HCT116 (cell line): Measurements from ENCODE around the gene PGBD1. TPM values are rescaled to one million over a fixed set of nuclear protein-coding genes. Genes with fewer than 3 reads are reported as not detected.

Source experiments
- ATAC-seq: fragments of 200-7000 bp; cut with Tn5 transposase; 2 replicates; pipeline ENCODE4 v1.9.1; 2020; ENCODE audit warnings: mild to moderate bottlenecking, moderate library complexity
- BruUV-seq: library from RNA; stranded (reverse); fragments of 400-500 nt; replicated peaks from 2 replicates; lab custom pipeline; 2021; lab: Mats Ljungman, UMichigan
- CTCF ChIA-PET: fragments of 300-600 bp; sonication (Branson Sonifier 250); formaldehyde crosslinking; loops from one replicate; lab custom pipeline; 2021; ENCODE audit warnings: antibody characterized with exemption; lab: Charles Lee
- POLR2A ChIA-PET: fragments of 300-600, 350-600 bp; sonication (Branson Sonifier 250); formaldehyde crosslinking; loops from one replicate; lab custom pipeline; 2021; ENCODE audit warnings: antibody characterized with exemption; lab: Charles Lee
- RAD21 ChIA-PET, 2 experiments: fragments of 300-600 bp; sonication (Branson Sonifier 250); formaldehyde crosslinking; loops; one replicate each; lab custom pipeline; 2023; ENCODE audit warnings: low total read pairs in 2 of 2; ENCODE audit not compliant: uncharacterized antibody in 2 of 2, unreplicated experiment in 2 of 2, low non-redundant PET in 1 of 2; lab: Charles Lee
- DNase-seq: peaks from one replicate; pipeline ENCODE4 v3.0.0-alpha.2; 2010; ENCODE audit warnings: low read depth, low spot score
- H2AFZ ChIP-seq: fragments of 200-600 bp; shearing (Covaris generic), sonication (generic); 2 replicates; pipeline ENCODE4 v1.6.1; 2017; ENCODE audit warnings: low read depth, mixed run types, mixed read lengths, antibody characterized with exemption, low read length; ENCODE audit not compliant: poor library complexity, severe bottlenecking
- H3K27ac ChIP-seq: 2 replicates; pipeline ENCODE4 v1.5.1; 2012; ENCODE audit warnings: low read depth, low read length
- H3K27me3 ChIP-seq: fragments of 200-600 bp; sonication (generic); 2 replicates; pipeline ENCODE4 v1.6.1; 2016; ENCODE audit warnings: mixed run types, low read length, mixed read lengths; ENCODE audit not compliant: insufficient read depth
- H3K36me3 ChIP-seq, 2 experiments: fragments of 200-500 bp in 1 of 2; fragments of 200-600 bp in 1 of 2; sonication (Bioruptor generic) in 1 of 2; sonication (generic) in 1 of 2; 2 replicates each; pipeline versions ENCODE4 v1.5.1 to v1.6.1; 2014 to 2016; ENCODE audit warnings: low read length in 2 of 2, inconsistent platforms in 1 of 2, mixed read lengths in 1 of 2, mixed run types in 1 of 2; ENCODE audit not compliant: insufficient read depth in 2 of 2, control insufficient read depth in 1 of 2
- H3K4me1 ChIP-seq, 2 experiments: fragments of 200-600 bp in 1 of 2; sonication (generic) in 1 of 2; 2 replicates each; pipeline versions ENCODE4 v1.5.1 to v1.6.1; 2012 to 2017; ENCODE audit warnings: low read length in 2 of 2, inconsistent platforms in 1 of 2, mild to moderate bottlenecking in 1 of 2, mixed read lengths in 1 of 2, mixed run types in 1 of 2, moderate library complexity in 1 of 2; ENCODE audit not compliant: insufficient read depth in 2 of 2, control insufficient read depth in 1 of 2
- H3K4me2 ChIP-seq: fragments of 200-600 bp; sonication (generic); 2 replicates; pipeline ENCODE4 v1.6.1; 2017; ENCODE audit warnings: mixed run types, low read length, mixed read lengths
- H3K4me3 ChIP-seq, 2 experiments: fragments of 200-600 bp in 1 of 2; sonication (generic) in 1 of 2; replicated peaks in 1 of 2; 2 replicates each; pipeline ENCODE4 v1.5.1; 2011 to 2016; ENCODE audit warnings: low read length in 2 of 2, control low read depth in 1 of 2, low read depth in 1 of 2, mild to moderate bottlenecking in 1 of 2, mixed read lengths in 1 of 2, mixed run types in 1 of 2
- H3K79me2 ChIP-seq: fragments of 200-600 bp; sonication (generic); 2 replicates; pipeline ENCODE4 v1.6.1; 2017; ENCODE audit warnings: mild to moderate bottlenecking, mixed run types, low read length, moderate library complexity, mixed read lengths; ENCODE audit not compliant: insufficient read depth
- H3K9ac ChIP-seq: fragments of 200-600 bp; sonication (generic); 2 replicates; pipeline ENCODE4 v1.6.1; 2016; ENCODE audit warnings: low read length, mixed read lengths
- H3K9me2 ChIP-seq: fragments of 200-600 bp; sonication (generic), shearing (Covaris generic); 2 replicates; pipeline ENCODE4 v1.6.1; 2017; ENCODE audit warnings: mixed run types, mild to moderate bottlenecking, moderate library complexity; ENCODE audit not compliant: insufficient read depth
- H3K9me3 ChIP-seq, 2 experiments: fragments of 200-500 bp in 1 of 2; fragments of 200-600 bp in 1 of 2; sonication (Bioruptor generic) in 1 of 2; sonication (generic) in 1 of 2; 2 replicates each; pipeline ENCODE4 v1.6.1; 2014 to 2017; ENCODE audit warnings: low read length in 2 of 2, mixed read lengths in 2 of 2, inconsistent platforms in 1 of 2, low read depth in 1 of 2, mild to moderate bottlenecking in 1 of 2, mixed run types in 1 of 2, moderate library complexity in 1 of 2; ENCODE audit not compliant: control insufficient read depth in 1 of 2, insufficient read depth in 1 of 2
- H4K20me1 ChIP-seq: fragments of 200-600 bp; sonication (generic), shearing (Covaris generic); 2 replicates; pipeline ENCODE4 v1.6.1; 2017; ENCODE audit warnings: mixed run types, mild to moderate bottlenecking, moderate library complexity; ENCODE audit not compliant: insufficient read depth
- ATF3 ChIP-seq: IDR thresholded peaks from 2 replicates; pipeline ENCODE4 v1.6.1; 2012
- CBX3 ChIP-seq: IDR thresholded peaks from 2 replicates; pipeline ENCODE4 v1.6.1; 2012; ENCODE audit warnings: low read depth
- CEBPB ChIP-seq: IDR thresholded peaks from 2 replicates; pipeline ENCODE4 v1.6.1; 2012; ENCODE audit warnings: low read depth
- EGR1 ChIP-seq: IDR thresholded peaks from 2 replicates; pipeline ENCODE4 v1.6.1; 2012; ENCODE audit warnings: low read depth
- ELF1 ChIP-seq: IDR thresholded peaks from 2 replicates; pipeline ENCODE4 v1.6.1; 2012; ENCODE audit warnings: low read depth, borderline replicate concordance
- EZH2 ChIP-seq: fragments of 200-600 bp; sonication (generic); IDR thresholded peaks from 2 replicates; pipeline ENCODE4 v1.6.1; 2017; ENCODE audit warnings: antibody characterized with exemption, mixed run types
- EZH2phosphoT487 ChIP-seq: fragments of 200-600 bp; IDR thresholded peaks from 2 replicates; pipeline ENCODE4 v1.6.1; 2018; ENCODE audit warnings: antibody characterized with exemption, borderline replicate concordance
- JUND ChIP-seq: IDR thresholded peaks from 2 replicates; pipeline ENCODE4 v1.6.1; 2012
- POLR2A ChIP-seq: IDR thresholded peaks from 2 replicates; pipeline ENCODE4 v1.7.0; 2011; ENCODE audit warnings: borderline replicate concordance; ENCODE audit not compliant: insufficient read depth, insufficient read length; ENCODE audit errors: extremely low read depth
- POLR2AphosphoS5 ChIP-seq: IDR thresholded peaks from 2 replicates; pipeline ENCODE4 v1.6.1; 2011; ENCODE audit warnings: mild to moderate bottlenecking, low read depth, low read length, moderate library complexity
- RAD21 ChIP-seq: IDR thresholded peaks from 2 replicates; pipeline ENCODE4 v1.6.1; 2012; ENCODE audit warnings: low read depth, mild to moderate bottlenecking
- REST ChIP-seq: IDR thresholded peaks from 2 replicates; pipeline ENCODE4 v1.6.1; 2012; ENCODE audit warnings: low read depth
- SIN3A ChIP-seq: IDR thresholded peaks from 2 replicates; pipeline ENCODE4 v1.6.1; 2012; ENCODE audit warnings: low read depth
- SP1 ChIP-seq: IDR thresholded peaks from 2 replicates; pipeline ENCODE4 v1.6.1; 2012; ENCODE audit warnings: low read depth
- SRF ChIP-seq: IDR thresholded peaks from 2 replicates; pipeline ENCODE4 v1.6.1; 2012; ENCODE audit warnings: low read depth
- TCF7L2 ChIP-seq: IDR thresholded peaks from 2 replicates; pipeline ENCODE4 v1.7.0; 2011; ENCODE audit warnings: borderline replicate concordance, inconsistent platforms; ENCODE audit not compliant: insufficient read depth, insufficient read length; ENCODE audit errors: extremely low read depth
- YY1 ChIP-seq: IDR thresholded peaks from 2 replicates; pipeline ENCODE4 v1.6.1; 2011; ENCODE audit warnings: low read length, low read depth, moderate library complexity, mild to moderate bottlenecking; ENCODE audit not compliant: insufficient replicate concordance; ENCODE audit errors: extremely low read depth
- ZNF274 ChIP-seq: fragments of 200-500 bp; sonication (Bioruptor generic); IDR thresholded peaks from 2 replicates; pipeline ENCODE4 v1.6.1; 2014; ENCODE audit warnings: mild to moderate bottlenecking, low read depth, low read length, inconsistent platforms
- intact Hi-C: fragments of 100-400 bp; cut with micrococcal nuclease; formaldehyde crosslinking; loops from 2 replicates; pipeline ENCODE4 v1.10.0; 2022
- total RNA-seq: library from RNA; stranded (reverse); gene quantifications from one replicate; pipeline ENCODE4 v1.2.1, GENCODE V29; 2021; ENCODE audit not compliant: unreplicated experiment
- TF ChIP-seq, protein P1 (sequence below): IDR thresholded peaks from 2 replicates; pipeline ENCODE4 v1.6.1; 2012

PGBD1 gene
- total RNA-seq, 1 experiment from 2014 or later, result 3.6 TPM

GRCh38 chr6:28239636-28240035 is 41.7 kb upstream of the PGBD1 start:
- ChIA-PET RAD21 (no interaction called here), CTCF (no interaction called here), POLR2A (no interaction called here)
- Histone ChIP-seq H3K9me2 (no peaks in the 10 kb centered on the region), H3K27me3 (no peaks in the 10 kb centered on the region), H2AFZ (no peak overlapping the region), H3K4me1 (no peaks in the 10 kb centered on the region), H3K79me2 (no peaks in the 10 kb centered on the region), H3K36me3 (peaks cover 3 to 4% of the 10 kb centered on the region in 2 experiments; a peak in 1 of 4 replicates), H3K4me3 (no peak overlapping the region), H3K4me2 (no peak overlapping the region), H3K9ac (no peak overlapping the region), H3K9me3 (peaks cover 0 to 4% of the 10 kb centered on the region in 2 experiments; a peak in 1 of 4 replicates), H4K20me1 (no peaks in the 10 kb centered on the region), H3K27ac (no peak overlapping the region)
- intact Hi-C loops, result no loop called here
- no TSS peak for BruUV-seq
- TF ChIP-seq SRF (no peak), ZNF274 (no peak), ATF3 (no peak), JUND (no peak)
- ATAC-seq (no peak), DNase-seq (no peak)

DNA sequence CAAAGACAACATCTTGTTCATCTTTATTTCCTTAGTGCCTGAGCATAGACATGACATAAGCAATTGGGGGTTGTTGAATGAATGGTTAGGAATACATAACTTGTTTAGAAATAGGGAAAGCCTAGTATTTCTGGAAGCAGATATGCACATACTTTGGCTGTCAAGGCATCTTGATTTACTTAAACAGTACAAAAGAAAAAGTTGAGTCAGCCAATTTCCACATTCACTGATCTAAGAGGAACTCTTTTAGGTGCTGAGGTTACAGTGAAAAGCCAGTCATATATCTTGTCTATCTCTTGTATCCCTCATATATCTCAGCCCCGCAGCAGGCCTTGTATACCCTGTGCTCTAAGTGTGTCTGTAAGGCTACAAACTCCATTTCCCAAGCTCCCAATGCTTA is 40.9 kb upstream of the PGBD1 start:
- no peak overlapping the region for H3K9ac ChIP-seq
- H3K27ac ChIP-seq, result no peak overlapping the region
- no peak overlapping the region for H2AFZ ChIP-seq
- H4K20me1 ChIP-seq, result no peaks in the 10 kb centered on the region
- H3K36me3 ChIP-seq, result peaks cover 3 to 11% of the 10 kb centered on the region in 2 experiments; a peak in 2 of 4 replicates
- ATAC-seq (no peak), DNase-seq (no peak)
- H3K4me2 ChIP-seq, result no peak overlapping the region
- RAD21 ChIA-PET, result no interaction called here
- POLR2A ChIA-PET, result no interaction called here
- H3K27me3 ChIP-seq, result no peaks in the 10 kb centered on the region
- H3K79me2 ChIP-seq, result no peaks in the 10 kb centered on the region
- peaks cover 0 to 4% of the 10 kb centered on the region in 2 experiments; a peak in 1 of 4 replicates for H3K9me3 ChIP-seq
- H3K4me3 ChIP-seq, result no peak overlapping the region
- no TSS peak for BruUV-seq
- no peaks in the 10 kb centered on the region for H3K9me2 ChIP-seq
- no peaks in the 10 kb centered on the region for H3K4me1 ChIP-seq
- intact Hi-C loops, result no loop called here
- CTCF ChIA-PET, result no interaction called here
- TF ChIP-seq EZH2, result no peak
- no peak for TF ChIP-seq EGR1
- no peak for TF ChIP-seq ELF1
- TF ChIP-seq SP1, result no peak
- no peak for TF ChIP-seq POLR2AphosphoS5
- TF ChIP-seq YY1, result no peak
- no peak for TF ChIP-seq JUND
- no peak for TF ChIP-seq ZNF274
- TF ChIP-seq CBX3, result no peak
- TF ChIP-seq RAD21, result no peak
- no peak for TF ChIP-seq EZH2phosphoT487
- no peak for TF ChIP-seq REST
- TF ChIP-seq POLR2A, result no peak
- TF ChIP-seq, protein P1, sequence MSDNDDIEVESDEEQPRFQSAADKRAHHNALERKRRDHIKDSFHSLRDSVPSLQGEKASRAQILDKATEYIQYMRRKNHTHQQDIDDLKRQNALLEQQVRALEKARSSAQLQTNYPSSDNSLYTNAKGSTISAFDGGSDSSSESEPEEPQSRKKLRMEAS, result no peak
- no peak for TF ChIP-seq SRF
- TF ChIP-seq ATF3, result no peak
- no peak for TF ChIP-seq CEBPB
- TF ChIP-seq SIN3A, result no peak
- TF ChIP-seq TCF7L2, result no peak
